ENCODE data around the gene FANK1. TPM values are rescaled to one million over a fixed set of nuclear protein-coding genes. Genes with fewer than 3 reads are reported as not detected.
A peak's percentile ranks its signal among the peaks of the same experiment; 100 is the strongest.
"Not testable (repeated sequence)": the region's sequence is repeated elsewhere in the genome, so short reads cannot be mapped to it uniquely, and the experiment has no call there.

Gene FANK1
- total RNA-seq, 2 donors from 2014 or later: 0.60 to 4.5 TPM

DNA sequence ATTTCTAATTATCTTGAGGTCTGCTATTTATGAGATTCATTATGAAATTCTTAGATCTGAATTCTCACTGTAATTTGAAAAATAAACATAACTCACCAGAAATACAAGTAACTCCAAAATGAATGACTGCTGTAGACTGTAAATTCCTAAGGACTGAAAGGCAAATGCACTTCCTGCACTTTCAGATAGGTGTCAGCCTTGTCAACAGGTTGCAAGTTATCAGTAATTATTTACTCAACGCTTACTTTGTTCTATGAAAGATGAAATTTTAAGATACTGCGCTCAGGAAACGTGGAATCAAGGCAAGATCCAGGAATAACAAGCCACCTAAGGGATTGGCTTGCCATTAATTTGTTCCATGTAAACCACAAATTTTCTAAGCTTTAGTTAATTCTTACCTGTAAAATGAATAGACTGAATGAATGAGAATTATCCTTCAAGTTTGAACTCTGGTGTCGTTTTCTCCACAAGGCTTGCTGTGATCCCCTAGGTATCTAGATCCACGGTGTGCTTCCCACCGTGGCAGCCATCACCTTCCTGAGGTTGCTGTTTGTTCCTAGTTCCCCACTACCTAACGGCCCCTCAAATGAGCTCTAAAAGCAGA, 27.9 kb upstream of the FANK1 start:
- Mint-ChIP-seq H3K36me3 (ENCODE audit: low read depth) (no peaks in the 10 kb centered on the region), H3K4me3 (no peak overlapping the region), H3K4me1 (peaks cover 4% of the 10 kb centered on the region), H3K27me3 (no peaks in the 10 kb centered on the region), H3K27ac (no peak overlapping the region)
- H3K9me3 ChIP-seq (ENCODE audit: control insufficient read depth, low read length, poor library complexity, severe bottlenecking): no peaks in the 10 kb centered on the region
- ATAC-seq (peak; percentile 47), DNase-seq (no peak)

DNA sequence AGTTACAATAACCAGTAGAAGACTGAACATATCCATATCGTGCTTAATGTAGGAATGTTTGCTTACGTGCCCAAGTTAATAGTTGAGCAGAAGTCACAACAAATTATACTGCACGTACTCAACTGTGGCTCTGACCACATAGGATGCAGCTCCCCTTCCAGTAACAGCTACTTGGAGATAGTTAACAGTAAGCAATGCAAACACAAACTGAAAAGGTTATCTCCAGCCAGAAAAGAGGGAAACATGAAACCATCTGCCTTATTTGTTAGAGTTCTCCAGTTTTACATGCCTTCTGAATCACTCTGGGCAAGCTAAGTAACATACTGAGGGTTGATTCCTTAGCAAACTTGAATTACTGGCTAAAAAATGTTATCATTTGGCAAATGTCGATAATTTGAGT, 25.0 kb upstream of the FANK1 start:
- no peak for DNase-seq
- peaks cover 4% of the 10 kb centered on the region for H3K4me1 Mint-ChIP-seq
- H3K27ac Mint-ChIP-seq: no peak overlapping the region
- H3K27me3 Mint-ChIP-seq: no peaks in the 10 kb centered on the region
- H3K4me3 Mint-ChIP-seq: no peak overlapping the region
- ATAC-seq: no peak
- H3K36me3 Mint-ChIP-seq (ENCODE audit: low read depth): peaks cover 3% of the 10 kb centered on the region
- H3K9me3 ChIP-seq (ENCODE audit: control insufficient read depth, low read length, poor library complexity, severe bottlenecking): no peaks in the 10 kb centered on the region

DNA sequence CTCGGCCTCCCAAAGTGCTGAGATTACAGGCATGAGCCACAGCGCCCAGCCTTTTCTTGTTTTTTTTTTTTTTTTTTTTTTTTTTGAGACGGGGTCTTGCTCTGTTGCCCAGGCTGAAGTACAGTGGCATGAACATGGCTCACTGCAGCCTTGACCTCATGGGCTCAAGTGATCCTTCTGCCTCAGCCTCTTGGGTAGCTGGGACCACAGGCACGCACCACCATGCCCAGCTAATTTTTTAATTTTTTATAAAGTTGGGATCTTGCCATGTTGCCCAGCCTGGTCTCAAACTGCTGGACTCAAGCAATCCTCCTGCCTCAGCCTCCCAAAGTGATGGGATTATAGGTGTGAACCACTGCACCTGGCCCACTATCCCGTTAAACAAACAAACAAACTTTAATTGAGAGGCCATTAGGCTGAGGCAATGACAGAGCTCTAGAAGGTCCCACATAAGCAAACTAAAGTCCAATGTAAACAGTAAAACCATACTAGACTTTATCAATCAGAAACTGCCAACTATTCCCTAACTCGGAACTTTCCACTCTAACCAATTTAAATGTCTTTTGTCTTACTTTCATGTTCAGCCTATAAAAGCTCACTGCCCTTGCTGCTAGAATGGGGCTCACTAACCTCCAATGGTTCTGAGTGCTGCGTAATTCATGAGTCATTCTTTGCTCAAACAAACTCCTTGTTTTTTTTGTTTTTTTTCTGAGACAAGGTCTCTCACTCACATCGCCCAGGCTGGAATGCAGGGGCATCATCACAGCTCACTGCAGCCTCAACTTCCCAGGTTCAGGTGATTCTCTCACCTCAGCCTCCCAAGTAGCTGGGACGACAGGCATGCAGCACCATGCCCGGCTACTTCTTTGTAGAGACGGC, 17.2 kb upstream of the FANK1 start:
- ATAC-seq (no peak), DNase-seq (no peak)
- Mint-ChIP-seq H3K27ac (no peak overlapping the region), H3K36me3 (ENCODE audit: low read depth) (peaks cover 8% of the 10 kb centered on the region), H3K4me3 (no peak overlapping the region), H3K27me3 (no peaks in the 10 kb centered on the region), H3K4me1 (no peaks in the 10 kb centered on the region)
- H3K9me3 ChIP-seq (ENCODE audit: control insufficient read depth, low read length, poor library complexity, severe bottlenecking): no peaks in the 10 kb centered on the region

DNA sequence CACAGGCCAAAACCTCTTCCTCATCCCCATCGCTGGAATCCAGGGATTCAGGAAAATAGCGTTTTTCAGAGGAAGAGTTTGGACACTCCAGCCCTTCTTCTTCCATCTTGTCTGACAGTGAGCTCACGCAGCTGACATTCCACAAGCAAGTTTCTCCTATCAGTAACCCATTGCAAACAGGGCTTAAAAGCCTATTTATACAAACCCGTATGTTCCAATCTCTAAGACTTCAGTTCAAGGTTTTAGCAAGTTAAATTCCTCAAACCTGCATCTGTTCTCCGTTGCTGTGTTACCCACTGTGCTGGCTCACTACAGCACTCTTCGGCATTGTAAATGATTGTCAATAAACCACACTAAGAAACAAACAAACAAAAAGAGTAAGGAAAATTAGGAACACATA, 15.6 kb upstream of the FANK1 start:
- Mint-ChIP-seq H3K36me3 (ENCODE audit: low read depth) (peaks cover 6% of the 10 kb centered on the region), H3K4me1 (no peaks in the 10 kb centered on the region), H3K27me3 (no peaks in the 10 kb centered on the region), H3K27ac (no peak overlapping the region), H3K4me3 (no peak overlapping the region)
- no peaks in the 10 kb centered on the region for H3K9me3 ChIP-seq (ENCODE audit: control insufficient read depth, low read length, poor library complexity, severe bottlenecking)
- no peak for DNase-seq
- ATAC-seq: no peak

DNA sequence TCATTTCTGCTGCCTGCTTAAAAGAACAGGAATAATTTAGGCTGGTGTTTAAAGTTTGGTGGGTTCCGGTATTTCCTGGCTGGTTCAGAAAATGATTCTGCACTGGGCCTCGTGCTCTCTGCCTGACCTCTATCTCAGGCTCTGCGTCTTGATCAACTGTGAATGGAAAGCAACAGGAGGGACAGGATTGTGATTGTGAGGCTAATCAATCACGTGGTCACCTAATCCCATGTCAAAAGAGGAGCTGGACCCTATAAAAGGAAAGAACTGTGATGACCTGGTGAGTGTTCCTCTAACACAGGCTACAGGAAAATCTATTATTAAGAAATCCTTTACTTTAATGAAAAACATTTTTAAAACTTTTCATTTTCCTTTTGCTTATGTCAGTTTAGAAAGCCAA, 15.2 kb upstream of the FANK1 start, which contains the start of gene DHX32:
Gene DHX32 (minus strand): TSS at position 101 of the 400 bp plus-strand sequence. CDS start 468 bp downstream, outside the sequence.
- Mint-ChIP-seq H3K36me3 (ENCODE audit: low read depth) (peaks cover 6% of the 10 kb centered on the region), H3K27ac (no peak within 1 kb of the TSS), H3K4me3 (no peak within 1 kb of the TSS), H3K4me1 (no peaks in the 10 kb centered on the region), H3K27me3 (no peaks in the 10 kb centered on the region)
- H3K9me3 ChIP-seq (ENCODE audit: control insufficient read depth, low read length, poor library complexity, severe bottlenecking): no peaks in the 10 kb centered on the region
- DNase-seq: no peak
- ATAC-seq: no peak

DNA sequence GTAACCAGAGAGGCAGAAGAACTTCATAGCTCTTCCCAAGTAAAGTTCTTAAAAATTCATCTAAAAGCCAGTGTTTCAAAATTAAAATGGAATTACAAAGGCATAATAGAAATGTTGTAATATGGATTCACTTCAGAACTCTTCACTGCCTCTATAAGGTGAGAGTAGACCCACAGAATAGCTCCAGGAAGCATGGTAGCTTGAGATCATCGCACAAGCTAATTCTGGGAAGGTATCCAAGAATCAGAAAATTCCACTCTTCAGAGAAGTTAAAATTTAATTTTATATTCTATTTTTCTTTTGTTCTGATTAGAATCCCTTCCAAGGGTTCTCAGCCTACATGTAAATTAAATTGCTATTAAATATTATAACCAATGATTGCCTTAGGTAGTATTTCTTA, 13.8 kb upstream of the FANK1 start:
- no peaks in the 10 kb centered on the region for H3K9me3 ChIP-seq (ENCODE audit: control insufficient read depth, low read length, poor library complexity, severe bottlenecking)
- no peak for ATAC-seq

DNA sequence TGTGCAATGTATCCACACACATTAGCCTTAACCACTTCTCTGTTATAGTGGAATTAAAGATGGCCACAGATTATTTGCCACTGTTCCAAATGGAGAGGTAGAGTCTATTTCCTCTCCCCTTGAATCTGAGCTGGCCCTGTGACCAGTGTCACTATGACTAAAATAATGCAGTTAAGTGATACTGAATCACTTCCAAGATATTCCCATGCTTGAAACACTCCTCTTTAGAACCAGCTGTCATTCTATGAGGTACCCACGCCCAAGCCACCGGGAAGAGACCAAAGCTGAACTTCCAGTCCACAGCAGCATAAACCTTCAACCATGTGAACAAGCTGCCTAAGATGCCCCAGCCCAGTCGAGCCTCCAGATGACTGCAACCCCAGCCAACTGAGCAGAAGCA, 13.2 kb upstream of the FANK1 start:
- ATAC-seq (no peak), DNase-seq (no peak)
- H3K9me3 ChIP-seq (ENCODE audit: control insufficient read depth, low read length, poor library complexity, severe bottlenecking): no peaks in the 10 kb centered on the region
- no peak overlapping the region for H3K4me3 Mint-ChIP-seq
- H3K27me3 Mint-ChIP-seq: no peaks in the 10 kb centered on the region
- peaks cover 6% of the 10 kb centered on the region for H3K36me3 Mint-ChIP-seq (ENCODE audit: low read depth)
- no peaks in the 10 kb centered on the region for H3K4me1 Mint-ChIP-seq
- no peak overlapping the region for H3K27ac Mint-ChIP-seq

More for the DNA sequence above, 13.8 kb upstream of the FANK1 start:
- no peak overlapping the region for H3K27ac Mint-ChIP-seq
- H3K27me3 Mint-ChIP-seq: no peaks in the 10 kb centered on the region
- H3K4me3 Mint-ChIP-seq: no peak overlapping the region
- H3K36me3 Mint-ChIP-seq (ENCODE audit: low read depth): peaks cover 6% of the 10 kb centered on the region
- no peak for DNase-seq
- no peaks in the 10 kb centered on the region for H3K4me1 Mint-ChIP-seq

DNA sequence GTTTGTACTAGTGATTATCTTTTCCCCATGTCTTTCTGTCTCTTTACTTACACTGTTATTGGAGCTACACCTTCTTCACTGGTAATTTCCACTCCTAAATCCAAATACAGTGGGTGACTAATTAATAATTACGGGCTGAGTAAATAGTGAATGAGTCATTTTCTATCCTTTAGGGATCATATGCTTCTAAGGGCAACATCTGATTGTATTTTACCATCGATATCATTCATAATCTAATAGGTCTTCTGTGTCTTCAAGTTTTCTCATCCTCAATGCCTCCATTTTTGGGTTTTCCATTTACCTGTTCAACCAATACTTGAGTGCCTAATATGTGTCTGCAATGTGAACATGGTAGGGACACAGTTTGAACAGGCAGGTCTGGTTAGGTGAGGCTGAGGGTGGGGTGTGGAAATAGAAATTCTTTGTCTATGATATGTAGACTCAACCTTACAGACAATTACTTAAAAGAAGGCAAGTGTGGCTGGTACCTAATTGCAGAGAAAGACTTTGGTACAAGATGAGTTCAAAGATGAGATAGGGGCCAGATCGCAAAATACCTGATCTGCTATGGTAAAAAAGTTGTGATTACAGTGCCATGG, 9.4 kb upstream of the FANK1 start:
- H3K4me3 Mint-ChIP-seq: no peak overlapping the region
- no peaks in the 10 kb centered on the region for H3K27me3 Mint-ChIP-seq
- no peaks in the 10 kb centered on the region for H3K4me1 Mint-ChIP-seq
- peaks cover 2% of the 10 kb centered on the region for H3K36me3 Mint-ChIP-seq (ENCODE audit: low read depth)
- ATAC-seq (no peak), DNase-seq (no peak)
- H3K27ac Mint-ChIP-seq: no peak overlapping the region
- H3K9me3 ChIP-seq (ENCODE audit: control insufficient read depth, low read length, poor library complexity, severe bottlenecking): no peaks in the 10 kb centered on the region

DNA sequence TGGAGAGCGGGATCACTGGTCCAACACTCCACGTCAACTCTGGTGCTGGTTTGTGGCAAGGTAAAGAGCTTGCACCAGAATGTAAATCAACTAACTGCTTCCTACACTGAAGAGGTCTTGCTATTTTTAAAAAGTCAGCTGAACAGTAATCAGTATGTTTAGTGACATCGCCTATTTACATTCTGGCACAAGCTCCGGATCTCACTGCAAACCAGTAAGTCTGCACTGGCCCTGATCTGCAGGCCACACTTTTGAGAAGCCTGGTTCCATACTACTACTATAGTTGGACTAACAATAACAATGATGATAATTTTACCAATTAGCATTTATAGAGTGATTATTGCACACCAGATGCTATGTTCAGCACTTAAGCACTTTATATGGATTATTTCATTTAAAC, 6.9 kb upstream of the FANK1 start:
- not testable (repeated sequence) for H3K36me3 Mint-ChIP-seq (ENCODE audit: low read depth); H3K9me3 ChIP-seq (ENCODE audit: control insufficient read depth, low read length, poor library complexity, severe bottlenecking); ATAC-seq; DNase-seq; H3K27ac Mint-ChIP-seq; H3K4me1 Mint-ChIP-seq; H3K27me3 Mint-ChIP-seq; H3K4me3 Mint-ChIP-seq

DNA sequence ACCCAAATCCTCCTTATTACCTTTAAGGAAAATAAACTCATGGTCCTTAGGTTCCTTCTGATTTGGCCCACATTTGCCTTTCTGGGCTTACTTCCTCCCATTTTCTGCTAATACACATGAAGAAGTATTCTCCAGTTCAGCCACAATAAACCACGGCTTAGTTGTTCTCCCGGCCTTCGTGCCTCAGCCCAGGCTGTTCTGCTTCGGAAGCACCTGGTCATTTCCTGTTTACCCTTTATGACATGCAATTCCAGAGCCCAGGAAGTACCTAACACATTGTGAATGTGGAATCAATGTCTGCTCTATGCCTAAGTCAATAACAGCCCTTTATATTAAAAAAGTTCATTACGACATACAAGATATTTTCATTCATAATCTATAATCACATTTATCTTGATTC, 4.0 kb upstream of the FANK1 start:
- not testable (repeated sequence) for H3K27me3 Mint-ChIP-seq; H3K4me1 Mint-ChIP-seq; ATAC-seq; H3K27ac Mint-ChIP-seq; DNase-seq; H3K4me3 Mint-ChIP-seq; H3K36me3 Mint-ChIP-seq (ENCODE audit: low read depth); H3K9me3 ChIP-seq (ENCODE audit: control insufficient read depth, low read length, poor library complexity, severe bottlenecking)

DNA sequence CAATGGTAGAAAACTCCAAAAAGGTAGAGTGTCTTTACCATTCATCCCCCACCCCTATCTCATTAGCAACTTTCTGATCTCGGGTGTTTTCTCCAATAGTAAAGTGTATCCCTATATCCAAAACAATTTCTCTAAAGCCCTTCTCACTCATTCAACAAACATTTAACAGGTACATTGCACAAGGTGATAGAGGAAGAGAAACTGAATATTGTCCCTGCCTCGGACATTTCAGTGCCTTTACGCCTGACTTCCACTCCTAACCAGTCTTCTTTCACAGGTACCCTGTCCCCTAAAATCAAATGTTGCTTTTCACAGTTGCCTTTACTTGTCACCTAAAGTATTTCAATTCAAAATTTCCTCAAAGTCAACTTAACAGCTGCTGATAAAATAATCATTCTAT, 2.2 kb upstream of the FANK1 start:
- H3K4me3 Mint-ChIP-seq: not testable (repeated sequence)

DNA sequence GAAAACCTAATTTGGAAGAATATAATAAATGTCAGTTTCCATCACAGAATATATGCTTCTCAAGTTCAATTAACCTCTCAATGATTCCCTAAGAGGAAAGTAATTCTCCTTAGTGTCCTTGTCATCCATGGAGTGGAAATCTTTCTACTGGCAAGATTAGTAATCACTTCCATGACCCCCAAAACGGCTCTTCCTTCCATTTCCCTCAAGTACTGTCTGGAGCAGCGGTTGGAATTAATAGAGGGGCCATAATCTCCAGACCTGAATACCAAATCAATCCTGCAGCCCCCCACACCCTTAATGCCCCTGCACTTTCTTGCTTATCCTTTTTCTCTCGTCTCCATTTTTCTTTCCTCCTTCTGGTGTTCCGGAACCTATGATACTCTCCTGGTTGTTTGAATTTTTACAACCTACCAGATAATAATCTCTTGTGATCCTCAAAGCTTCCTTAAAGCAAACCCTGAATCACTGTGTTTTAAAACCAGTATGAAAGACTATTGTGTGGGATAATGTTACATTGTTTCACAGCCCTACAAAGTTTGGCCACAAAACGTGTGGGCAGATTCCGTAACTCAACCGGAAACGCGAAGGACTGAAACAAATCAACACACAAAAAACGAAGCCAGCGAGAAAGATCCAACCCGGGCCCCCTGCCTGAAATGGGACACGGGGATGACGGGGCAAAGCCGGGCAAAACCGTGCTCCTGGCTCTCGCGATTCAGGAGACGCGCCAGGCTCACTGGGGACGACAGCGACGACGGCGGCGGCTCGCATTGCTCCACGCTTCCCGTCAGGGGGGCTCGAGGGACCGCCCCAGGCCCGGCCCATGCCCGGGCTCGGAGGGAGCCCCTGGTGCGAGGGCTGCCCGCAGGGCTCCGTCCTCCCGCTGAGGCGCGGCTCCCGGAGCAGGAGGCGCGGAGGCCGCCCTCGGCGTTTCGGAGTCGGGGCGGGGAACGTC, 955 bp upstream of the FANK1 start:
- not testable (repeated sequence) for H3K27ac Mint-ChIP-seq; H3K9me3 ChIP-seq (ENCODE audit: control insufficient read depth, low read length, poor library complexity, severe bottlenecking); H3K36me3 Mint-ChIP-seq (ENCODE audit: low read depth); H3K27me3 Mint-ChIP-seq
- DNase-seq (peak; percentile 6 to 23 (median 20)), ATAC-seq (peak; percentile 63)
- Mint-ChIP-seq H3K4me1 (peaks cover 12% of the 10 kb centered on the region), H3K4me3 (peak overlapping the region; percentile 89)

More for the DNA sequence above, 2.2 kb upstream of the FANK1 start:
- H3K9me3 ChIP-seq (ENCODE audit: control insufficient read depth, low read length, poor library complexity, severe bottlenecking); ATAC-seq; H3K27me3 Mint-ChIP-seq; H3K27ac Mint-ChIP-seq; H3K36me3 Mint-ChIP-seq (ENCODE audit: low read depth); DNase-seq: not testable (repeated sequence)
- peaks cover 12% of the 10 kb centered on the region for H3K4me1 Mint-ChIP-seq

DNA sequence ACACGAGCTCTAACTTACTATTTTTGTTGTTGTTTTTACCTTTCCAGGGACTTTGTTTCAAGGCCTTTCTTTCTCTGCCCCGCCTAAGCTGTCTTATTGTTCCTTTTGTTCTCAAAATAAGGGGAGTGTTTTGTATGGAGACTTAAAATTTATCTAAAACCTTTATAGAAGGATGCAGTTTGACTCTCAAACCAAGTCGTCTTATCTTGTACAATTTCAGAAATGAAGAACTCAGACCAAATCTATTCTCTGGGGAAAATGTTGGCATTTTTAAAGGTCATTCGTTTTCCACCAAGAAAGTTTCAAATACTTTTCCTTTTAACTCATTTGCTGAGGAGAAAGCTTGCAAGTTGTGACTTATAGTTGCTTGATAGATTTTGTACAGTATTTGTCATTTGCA, 953 bp downstream of the FANK1 start:
- not testable (repeated sequence) for ATAC-seq; DNase-seq; H3K27me3 Mint-ChIP-seq; H3K36me3 Mint-ChIP-seq (ENCODE audit: low read depth); H3K9me3 ChIP-seq (ENCODE audit: control insufficient read depth, low read length, poor library complexity, severe bottlenecking); H3K27ac Mint-ChIP-seq
- Mint-ChIP-seq H3K4me1 (peaks cover 12% of the 10 kb centered on the region), H3K4me3 (peak overlapping the region; percentile 89)
